ENCODE results near the gene WDR33.
"Not testable (repeated sequence)": the region's sequence is repeated elsewhere in the genome, so short reads cannot be mapped to it uniquely, and the experiment has no call there.

The WDR33 gene

DNA sequence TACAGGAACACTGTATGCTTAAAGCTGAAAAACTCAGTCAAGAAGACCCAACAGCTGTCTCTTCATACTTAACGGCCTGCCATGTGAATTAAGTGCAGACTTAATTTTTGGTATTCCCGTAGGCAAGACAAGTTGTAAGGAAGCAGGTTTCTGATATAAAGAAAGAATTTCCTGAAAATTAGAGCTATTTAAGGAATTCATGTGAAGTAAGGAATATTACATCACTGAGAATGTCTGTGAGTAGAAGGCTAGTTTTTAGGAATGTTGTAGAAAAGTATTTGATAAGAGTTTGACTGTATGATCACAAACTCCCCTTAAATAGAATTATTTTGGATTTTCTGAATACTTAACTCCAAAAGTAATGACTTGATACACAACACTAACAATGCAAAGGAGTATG, 51.0 kb downstream of the WDR33 start:
- no peak for DNase-seq

GRCh38 chr2:127754186-127754585, 56.8 kb downstream of the WDR33 start:
- DNase-seq = no peak

DNA sequence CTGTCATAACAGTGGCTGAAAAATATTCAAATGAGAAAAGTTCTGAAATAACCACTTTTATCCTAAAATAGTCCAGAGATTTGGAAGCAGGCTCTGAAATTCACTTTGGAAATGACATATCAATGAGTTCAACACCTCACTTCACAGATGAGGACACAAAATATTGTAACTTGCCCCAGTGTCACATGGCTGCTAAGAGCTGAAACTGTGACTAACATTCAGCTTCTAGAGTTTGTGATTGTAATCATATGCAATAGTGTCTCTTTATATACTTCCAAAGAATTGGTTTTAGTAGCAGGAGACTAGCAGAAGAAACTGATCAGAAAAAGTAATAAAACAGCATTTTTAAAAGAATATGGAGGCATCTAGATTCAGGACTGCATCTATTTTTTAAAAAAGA, 57.6 kb downstream of the WDR33 start:
- DNase-seq = no peak

- not testable (repeated sequence) for DNase-seq
Observed at GRCh38 chr2:127749537-127749936, 61.4 kb downstream of the WDR33 start.

DNA sequence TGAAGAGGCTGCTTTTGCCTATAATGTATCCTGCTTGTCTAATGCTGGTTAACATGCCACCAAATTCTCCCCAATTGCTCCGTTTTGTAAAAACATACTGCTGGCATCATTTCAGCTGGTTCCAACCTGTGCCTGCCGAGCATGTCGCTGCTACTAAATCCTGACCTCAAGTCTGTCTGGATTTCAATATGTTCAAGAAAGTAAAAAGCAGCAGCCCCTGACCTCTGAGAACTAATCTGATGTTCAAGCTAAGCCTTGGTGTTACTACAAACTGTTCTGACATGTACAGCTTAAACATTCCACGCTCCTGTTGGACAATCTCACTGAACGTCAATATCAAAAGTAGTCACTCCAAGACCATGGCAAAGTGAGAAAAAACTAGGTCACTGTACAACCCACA, 63.4 kb downstream of the WDR33 start:
- no peak for DNase-seq

DNA sequence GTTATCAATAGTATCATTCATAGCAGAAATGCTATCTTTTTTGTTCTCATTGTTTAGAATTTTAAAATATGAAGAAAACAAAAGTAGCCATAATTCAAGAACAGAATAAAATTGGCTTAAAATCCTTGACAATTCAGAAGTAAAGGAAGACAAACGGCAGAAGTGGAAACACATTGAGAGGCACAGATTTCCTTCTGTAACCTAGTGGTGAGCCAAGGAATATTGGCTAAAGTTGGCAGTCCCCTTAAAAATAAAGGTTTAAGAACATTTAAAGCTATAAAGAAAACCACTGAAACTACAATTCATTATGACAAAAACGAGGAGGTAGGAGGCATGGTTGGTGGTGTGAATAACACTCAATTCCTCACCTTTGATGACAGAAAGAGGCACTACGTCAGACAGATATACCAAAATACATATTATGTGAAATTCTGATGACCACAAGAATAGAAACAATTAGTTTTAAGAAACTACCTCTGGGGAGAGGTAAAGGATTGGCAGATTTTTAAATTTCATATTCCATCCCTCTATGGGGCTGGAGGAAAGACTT, 67.4 kb downstream of the WDR33 start:
- no peak for DNase-seq

GRCh38 chr2:127740665-127741288, 70.2 kb downstream of the WDR33 start:
- DNase-seq = no peak

DNA sequence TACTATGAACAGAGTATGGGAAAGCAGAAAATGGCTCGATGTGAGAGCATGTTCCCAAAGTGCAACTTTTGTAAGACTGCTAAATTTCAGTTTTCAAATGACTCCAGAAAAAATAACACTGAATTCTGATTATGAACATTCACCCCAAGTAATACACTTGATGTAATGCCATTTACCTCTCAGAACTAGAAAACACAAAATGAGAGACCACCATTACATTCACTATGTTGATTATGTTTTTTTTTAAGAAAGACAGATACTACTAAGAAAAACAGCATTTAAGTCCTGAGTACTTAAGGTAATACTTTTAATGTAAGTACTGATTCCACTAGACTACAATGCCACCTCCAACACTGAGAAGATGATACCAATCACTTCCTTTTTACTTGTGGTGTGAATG, 71.2 kb downstream of the WDR33 start:
- no peak for DNase-seq

DNA sequence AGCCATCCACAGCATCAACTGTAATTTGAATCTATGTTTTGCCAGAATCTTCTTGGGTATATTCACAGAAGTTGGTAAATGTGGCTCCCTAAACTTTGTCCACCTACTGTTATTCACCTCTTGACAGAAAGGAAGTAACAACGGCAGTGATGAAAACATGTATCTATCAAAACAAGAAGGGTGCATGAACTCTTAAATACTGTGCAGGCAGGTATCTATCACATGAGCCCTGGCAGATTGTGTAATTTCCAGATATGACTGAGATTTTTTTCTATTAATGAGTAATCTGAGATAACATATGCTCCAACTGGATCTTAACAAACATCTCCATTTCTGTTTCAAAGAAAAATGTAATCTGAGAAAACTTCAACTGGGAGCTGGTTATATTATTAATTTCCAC, 73.1 kb downstream of the WDR33 start:
- no peak for DNase-seq

DNA sequence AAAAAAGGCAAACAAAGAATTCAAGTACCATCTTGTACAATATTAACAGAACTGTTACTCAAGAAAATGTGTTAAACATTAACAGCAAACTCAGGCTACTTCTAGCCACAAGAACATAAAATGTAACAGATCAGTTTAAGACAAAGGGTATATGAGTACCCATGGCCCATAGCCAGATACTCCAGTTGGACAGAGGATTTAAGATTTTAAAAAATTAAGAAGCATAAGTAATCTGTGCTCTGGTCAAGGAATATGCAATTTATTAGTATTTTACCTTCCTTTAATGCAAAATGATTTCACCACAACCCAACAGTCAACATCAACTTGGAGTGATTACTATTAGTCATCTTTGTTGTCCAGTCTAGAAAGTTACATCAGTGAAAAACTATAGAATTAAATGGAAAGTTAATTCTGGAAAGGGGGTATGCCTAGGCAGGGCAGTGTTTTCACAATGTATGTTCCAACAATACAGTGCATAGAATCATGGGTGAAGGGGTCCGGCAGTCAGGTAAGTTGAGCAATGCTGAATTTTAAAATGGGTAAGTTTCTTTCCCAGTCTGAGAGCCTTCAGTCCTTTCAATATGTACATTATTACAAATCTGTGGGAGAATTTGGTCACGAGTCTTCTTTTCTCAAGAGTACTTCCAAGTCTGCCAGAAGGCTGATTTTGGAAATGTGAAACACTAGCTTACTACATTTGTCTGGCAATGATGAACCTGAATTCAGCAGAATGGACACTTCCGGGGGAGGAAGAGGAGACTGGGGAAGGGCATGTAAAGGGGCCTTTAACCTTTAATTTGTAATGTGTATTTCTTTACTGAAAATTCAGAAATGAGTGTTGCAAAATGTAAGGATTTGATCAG, 75.2 kb downstream of the WDR33 start:
- no peak for DNase-seq

DNA sequence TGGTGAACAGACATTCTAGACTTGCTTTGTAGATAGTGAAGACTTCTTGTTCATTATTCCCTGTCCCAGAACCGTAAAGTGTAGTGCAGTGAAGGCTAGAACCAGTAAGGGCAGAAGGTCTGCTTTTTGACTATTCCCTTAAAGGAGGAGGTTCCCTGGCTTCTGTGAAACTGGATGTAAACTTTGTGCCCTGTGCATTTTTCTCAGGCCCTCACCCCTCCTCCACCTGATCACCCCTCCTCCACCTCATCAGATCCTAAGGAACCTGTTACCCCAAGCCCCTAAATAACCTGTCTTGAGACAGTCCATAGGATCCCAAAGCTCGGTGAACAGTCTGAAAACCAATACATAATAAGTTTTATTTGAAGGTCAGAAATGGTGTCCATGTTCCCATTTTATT, 75.9 kb downstream of the WDR33 start:
- DNase-seq = no peak

- DNase-seq = no peak
Observed at GRCh38 chr2:127733816-127734537, 77.0 kb downstream of the WDR33 start.

DNA sequence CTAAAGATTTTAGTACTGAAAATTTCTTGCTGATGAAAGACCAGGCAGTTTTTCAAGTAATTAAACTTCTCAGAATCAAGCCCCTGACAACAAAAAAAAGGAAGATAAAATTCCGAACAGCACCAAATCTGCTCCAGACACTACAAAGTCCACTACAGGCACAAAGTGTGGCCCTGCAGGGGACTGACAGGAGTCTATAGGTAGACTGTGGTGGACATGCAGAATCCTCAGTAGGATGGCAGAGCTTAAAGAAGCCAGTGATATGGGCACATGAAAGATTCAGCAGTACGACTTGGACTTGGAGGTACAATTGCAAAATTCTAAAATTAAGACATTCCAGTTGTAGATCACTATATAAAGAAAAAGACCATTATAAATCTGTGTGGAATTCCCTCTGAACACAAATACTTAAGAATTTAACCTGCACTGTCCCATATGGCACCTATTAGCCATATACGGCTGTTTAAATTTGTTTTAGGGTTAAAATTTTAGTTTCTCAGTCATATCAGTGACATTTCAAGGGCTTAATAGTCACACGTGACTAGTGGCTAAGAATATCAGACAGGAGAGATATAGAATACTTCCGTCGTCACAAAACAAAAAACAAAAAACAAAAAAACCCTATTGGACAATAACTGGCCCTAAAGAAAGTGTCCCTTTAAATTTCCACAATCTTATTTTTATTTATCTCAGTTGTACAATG, 77.7 kb downstream of the WDR33 start:
- no peak for DNase-seq

DNA sequence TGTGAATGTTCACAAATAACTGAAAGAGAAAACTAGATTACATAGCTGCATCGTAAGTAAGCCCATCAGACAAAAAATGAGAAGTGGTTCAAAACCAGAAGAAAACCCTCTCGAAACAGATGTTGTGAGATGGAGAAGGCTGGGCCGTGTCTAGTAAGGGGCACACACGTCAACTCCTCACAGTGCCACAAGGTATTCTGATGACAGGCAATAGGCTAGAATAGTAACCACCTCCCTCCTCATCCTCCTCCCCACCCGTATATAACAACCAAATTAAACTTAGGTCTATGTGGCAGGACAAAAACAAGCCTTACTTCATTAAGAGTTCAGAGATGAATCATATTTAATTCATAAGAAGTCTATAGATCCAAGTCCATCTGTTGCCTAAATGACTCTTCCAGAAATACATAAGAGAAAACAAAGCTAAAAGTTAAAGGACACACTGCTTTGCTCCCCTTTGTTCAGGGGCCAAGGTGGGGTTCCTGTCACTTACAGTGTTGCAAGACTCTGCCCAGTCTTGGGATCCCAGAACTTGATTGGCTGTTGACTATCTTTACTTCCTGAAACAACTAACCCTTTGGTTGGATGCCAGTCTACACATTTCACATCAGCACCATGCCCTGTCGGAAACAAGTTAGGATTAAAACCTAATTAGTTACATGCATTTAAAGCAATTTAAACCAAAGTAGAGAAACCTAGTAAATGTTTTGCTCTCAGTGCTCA, 84.7 kb downstream of the WDR33 start:
- no peak for DNase-seq

DNA sequence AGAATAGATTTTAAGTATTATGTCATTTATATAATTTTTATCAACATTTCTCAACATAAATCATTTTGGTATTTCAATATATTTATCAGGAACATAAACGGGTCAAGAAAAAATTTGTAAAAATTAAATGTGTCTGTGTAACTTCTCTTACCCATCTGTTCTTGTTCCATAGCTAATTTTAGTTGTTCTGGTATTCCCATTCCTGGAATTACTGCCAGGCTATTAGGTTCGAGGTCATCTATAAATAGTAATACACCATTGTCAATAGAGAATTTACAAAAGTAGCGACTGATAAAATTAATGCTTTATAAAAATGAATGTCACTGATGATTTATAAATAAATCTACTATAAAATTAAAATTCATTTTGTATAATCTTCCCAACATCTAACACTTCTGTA, 88.2 kb downstream of the WDR33 start:
- DNase-seq = no peak

DNA sequence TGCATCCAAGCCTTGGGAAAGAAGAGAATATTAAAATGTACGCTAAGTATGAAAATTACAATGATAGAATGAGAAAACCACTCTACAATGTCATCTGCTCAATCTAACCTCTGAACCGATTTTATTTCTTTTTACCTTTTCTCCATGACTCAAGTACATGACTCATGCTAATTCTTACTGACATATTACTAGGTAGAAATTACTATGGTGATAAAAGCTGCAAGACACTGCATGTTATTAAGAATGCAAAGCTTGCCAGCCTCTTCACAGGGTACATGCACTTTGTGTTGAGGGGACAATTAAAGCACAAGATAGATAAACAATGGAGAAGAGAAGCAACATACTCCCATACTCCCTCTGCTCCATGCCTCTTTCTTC, 89.0 kb downstream of the WDR33 start:
- DNase-seq = no peak

- DNase-seq = no peak
Observed at GRCh38 chr2:127721311-127721977, 89.5 kb downstream of the WDR33 start.

DNA sequence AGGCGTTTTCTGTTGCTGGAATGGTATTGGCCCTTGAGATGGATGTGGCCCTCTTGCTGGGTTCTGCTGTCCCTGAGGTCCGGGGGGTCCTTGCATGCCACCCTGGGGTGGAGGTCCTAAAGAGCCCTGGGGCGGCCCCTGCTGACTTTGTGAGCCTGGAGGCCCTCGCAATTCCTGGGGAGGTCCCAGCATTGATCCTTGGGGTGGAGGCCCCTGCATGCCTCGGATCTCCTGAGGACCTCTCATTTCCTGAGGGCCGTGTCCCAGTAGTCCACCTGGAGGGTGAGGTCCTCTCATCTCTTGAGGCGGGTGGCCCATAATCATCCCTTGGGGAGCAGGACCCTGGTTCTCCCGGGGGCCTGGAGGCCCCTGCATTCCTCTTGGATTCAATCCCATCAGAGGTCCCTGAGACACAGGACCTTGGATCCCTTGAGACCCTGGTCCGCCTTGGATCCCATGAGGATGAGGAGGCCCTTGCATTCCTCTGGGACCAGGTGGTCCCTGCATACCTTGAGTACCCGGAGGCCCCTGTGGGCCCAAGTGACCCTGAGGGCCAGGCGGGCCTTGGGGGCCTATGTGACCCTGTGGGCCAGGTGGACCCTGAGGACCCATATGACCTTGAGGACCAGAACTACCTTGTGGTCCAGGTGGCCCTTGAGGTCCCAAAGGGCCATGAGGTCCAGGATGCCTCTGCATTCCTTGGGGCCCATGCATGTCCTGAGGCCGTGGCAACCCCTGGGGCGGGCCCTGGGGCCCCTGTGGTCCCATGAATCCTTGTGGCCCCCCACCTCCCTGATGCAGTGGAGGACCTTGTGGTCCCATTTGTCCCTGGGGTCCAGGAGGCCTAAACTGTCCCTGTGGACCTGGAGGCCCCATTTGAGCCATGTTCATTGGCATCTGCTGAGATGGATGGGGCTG, 91.4 kb downstream of the WDR33 start:
- DNase-seq = no peak

DNA sequence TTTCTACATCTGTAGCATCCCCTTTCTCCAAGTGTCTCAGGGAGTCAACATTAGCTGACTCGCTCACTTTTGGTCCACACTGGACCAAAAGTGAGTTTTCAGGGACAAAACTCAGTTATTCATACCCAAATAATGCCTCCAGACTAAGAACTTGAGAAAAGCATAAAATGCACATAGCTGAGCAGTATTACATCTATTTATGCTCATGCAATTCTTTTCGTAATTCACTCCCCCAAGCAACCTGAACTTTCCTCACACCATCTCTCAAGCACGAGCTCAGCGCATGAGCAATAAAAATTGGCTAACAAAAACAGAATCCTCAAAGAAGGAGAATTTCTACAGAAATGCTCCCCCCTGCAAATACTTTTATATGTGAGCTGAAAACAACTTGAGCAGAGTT, 92.7 kb downstream of the WDR33 start:
- no peak for DNase-seq

DNA sequence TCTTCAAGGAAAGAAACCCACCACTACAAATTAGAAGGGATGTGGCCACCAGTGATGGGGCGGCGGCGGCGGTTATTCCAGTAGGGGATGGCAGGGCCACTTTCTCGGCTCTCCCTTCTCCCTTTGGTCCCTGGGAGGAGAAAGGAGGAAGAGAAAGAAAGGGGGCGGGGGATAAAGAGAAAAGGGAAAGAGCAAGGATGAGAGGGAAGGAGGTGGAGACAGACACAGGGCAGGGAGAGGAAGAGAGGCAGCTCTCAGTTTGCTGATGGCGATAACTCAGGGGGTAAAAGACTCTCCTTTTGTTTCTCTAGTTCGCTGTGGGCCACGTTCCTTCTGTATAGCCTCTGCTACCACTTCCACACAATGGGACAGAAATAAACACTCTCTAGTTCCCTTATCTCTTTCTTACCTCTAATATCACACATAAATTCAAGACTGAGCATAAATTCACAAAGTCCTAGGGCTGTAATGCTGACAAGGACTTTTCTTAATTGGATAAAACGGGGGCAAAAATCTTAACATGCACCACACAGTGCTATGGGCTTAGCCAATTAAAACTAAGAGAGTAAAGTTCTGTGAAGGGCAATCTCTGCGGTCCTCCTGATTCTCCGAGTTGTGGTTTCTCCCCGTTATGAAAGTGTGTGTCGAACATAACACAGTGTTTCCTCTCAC, 95.1 kb downstream of the WDR33 start:
- no peak for DNase-seq

Measured in GOT3 (cell line).